GM19351 (cell line): ENCODE results near the gene RABGGTB.
"Not testable (repeated sequence)": the region's sequence is repeated elsewhere in the genome, so short reads cannot be mapped to it uniquely, and the experiment has no call there.

Experiments used
- ATAC-seq: cut with Tn5 transposase; IDR thresholded peaks from one replicate; pipeline ENCODE4 v1.9.1; 2021; ENCODE audit warnings: mild to moderate bottlenecking, moderate library complexity; ENCODE audit not compliant: unreplicated experiment

Gene RABGGTB

GRCh38 chr1:75785983-75786853, at the start of gene RABGGTB:
Gene RABGGTB, plus strand, starts transcription at chr1:75786256. Its CDS starts 16 bp downstream, at chr1:75786272.
- ATAC-seq: peak; percentile 51

GRCh38 chr1:75742047-75742625, 43.9 kb upstream of the RABGGTB start:
- no peak for ATAC-seq

DNA sequence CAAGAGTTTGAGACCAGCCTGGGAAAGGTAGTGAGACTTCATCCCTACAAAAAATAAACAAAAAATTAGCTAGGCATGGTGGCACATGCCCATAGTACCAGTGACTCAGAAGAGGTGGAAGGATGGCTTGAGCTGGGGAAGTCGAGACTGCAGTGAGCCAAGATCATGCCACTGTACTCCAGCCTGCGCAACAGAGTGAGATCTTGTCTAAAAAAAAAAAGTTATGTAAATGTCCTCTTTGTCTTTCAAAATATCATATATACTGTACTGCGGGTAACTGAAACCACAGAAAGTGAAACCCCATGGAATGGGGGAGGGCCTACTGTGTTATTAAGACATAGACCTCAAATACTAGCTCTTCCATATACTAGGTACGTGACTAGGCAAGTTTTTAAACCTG, 40.8 kb upstream of the RABGGTB start:
- ATAC-seq: peak; percentile 88

DNA sequence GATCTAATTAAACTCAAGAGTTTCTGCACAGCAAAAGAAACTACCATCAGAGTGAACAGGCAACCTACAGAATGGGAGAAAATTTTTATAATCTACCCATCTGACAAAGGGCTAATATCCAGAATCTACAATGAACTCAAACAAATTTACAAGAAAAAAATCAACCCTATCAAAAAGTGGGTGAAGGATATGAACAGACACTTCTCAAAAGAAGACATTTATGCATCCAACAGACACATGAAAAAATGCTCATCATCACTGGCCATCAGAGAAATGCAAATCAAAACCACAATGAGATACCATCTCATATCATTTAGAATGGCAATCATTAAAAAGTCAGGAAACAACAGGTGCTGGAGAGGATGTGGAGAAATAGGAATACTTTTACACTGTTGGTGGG, 28.8 kb upstream of the RABGGTB start:
- ATAC-seq: not testable (repeated sequence)

DNA sequence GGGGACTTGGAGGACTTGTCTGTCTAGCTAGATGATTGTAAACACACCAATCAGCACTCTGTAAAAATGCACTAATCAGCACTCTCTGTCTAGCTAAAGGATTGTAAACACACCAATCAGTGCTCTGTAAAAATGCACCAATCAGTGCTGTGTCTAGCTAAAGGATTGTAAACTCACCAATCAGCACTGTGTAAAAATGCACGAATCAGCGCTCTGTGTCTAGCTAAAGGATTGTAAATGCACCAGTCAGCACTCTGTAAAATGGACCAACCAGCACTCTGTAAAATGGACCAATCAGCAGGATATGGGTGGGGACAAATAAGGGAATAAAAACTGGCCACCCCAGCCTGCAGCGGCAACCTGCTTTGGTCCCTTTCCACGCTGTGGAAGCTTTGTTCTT, 27.5 kb upstream of the RABGGTB start:
- not testable (repeated sequence) for ATAC-seq

DNA sequence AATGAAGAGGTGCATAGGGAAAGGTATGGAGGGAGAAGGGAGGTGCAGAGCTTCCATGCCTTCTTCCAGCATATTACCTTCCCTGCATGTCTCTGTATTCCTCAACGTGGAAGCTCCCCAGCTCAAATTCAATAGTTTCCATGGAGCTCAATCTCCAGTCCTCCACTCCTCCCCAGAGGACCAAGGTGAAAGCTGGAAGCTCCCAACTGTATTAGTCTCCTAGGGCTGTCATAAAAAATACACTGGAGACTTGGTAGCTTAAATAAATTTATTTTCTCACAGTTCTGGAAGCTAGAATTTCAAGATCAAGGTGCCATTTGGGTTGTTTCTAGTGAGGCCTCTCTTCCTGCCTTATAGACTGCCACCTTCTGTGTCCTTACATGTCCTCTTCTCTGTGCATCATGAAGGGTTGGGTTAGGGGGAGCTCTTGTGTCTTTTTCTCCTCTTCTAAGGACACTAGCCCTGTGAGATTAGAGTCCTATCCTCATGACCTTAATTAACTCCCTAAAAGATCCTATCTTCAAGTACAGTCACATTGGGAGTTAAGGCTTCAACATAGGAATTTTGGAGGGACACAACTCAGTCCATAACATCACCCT, 21.9 kb upstream of the RABGGTB start:
- ATAC-seq: no peak

DNA sequence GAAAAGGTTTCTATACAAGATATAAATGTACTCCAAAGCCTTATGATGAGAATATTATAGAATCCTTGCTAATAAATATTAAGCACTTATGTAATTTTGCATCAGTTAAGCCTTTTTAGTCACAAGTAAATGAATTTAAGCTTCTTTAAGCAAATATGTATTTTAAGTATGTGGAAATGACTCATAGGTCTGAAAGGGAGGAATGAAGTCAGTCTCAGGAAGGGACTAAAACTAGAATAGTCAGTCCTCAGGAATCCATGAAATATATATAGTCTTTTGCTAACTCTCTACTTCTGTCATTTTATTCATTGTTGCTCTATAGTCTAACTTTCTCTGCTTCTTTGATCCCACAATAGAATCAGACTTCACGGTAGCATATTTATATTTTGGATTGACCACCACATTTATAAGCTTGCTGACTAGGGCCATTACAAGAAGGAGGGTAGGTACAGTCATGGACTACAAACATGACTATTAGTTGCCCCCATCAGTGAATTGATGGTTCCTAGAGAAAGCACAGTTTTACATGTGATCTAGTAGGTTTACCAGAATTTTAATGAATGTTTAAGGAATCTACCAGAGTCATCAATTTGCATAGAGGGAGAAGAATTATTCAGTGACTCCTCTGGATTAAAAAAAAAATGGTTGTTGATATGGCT, 20.2 kb upstream of the RABGGTB start:
- no peak for ATAC-seq

DNA sequence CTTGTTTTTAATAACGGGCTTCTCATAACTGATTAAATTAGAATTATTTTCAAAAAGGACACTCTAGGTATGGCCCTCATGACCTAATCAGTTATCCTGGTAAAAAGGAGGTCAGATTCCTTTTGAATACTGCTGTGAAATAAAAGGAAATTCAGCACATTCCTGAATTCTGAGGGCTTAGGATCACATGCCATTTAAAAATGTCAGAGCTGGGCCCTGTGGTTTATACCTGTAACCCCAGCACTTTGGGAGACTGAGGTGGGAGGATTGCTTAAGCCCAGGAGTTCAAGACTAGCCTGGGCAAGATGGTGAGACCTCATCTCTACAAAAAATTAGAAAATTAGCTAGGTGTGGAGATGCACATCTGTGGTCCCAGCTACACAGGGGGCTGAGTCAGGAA, 18.0 kb upstream of the RABGGTB start:
- no peak for ATAC-seq

DNA sequence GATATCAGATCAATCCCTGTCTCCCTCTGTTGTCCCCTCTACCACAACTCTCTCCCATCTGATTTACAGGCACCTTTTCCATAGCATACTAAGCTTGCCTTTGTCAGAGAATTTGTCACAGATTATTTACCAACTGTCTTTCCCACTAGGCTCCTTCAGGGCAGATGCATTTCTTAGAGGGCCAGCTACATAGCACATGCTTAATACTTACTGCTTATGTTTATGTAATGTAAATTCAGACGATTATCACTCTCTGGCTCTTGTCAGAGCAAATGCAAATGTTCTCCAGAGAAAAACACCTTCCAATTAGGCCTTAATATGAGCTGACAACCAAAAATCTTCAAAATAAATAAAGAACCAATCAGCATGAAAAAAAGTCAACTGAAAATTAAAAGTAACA, 15.3 kb upstream of the RABGGTB start:
- ATAC-seq: no peak

DNA sequence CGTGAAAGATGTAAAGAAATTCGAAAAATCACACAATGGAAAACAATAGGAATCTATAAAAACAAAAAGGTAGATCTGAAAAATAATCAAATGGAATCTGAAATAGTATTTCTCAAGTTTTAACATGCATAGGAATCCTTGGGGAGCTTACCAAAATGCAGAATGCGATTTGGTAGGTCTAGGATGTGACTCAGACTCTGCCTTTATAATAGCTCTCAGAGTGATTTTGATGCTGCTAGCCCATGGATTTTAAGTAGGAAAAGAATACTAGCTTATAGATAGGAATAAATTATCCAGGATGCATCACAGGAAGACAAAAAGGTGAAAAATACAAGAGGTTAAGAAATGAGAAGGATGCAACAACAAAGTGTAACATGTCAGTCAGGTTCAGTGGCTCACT, 14.1 kb upstream of the RABGGTB start:
- ATAC-seq: no peak

- ATAC-seq: not testable (repeated sequence)
These were observed 8.2 kb upstream of the RABGGTB start for GRCh38 chr1:75777812-75778211.

DNA sequence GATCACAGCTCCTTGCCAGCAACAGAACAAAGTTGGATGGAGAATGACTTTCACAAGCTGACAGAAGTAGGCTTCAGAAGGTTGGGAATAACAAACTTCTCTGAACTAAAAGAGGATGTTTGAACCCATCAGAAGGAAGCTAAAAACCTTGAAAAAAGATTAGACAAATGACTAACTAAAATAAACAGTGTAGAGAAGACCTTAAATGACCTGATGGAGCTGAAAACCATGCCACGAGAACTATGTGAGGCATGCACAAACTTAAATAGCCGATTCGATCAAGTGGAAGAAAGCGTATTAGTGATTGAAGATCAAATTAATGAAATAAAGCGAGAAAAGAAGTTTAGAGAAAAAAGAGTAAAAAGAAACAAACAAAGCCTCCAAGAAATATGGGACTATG, 7.4 kb upstream of the RABGGTB start:
- ATAC-seq: not testable (repeated sequence)

GRCh38 chr1:75780183-75780582, 5.9 kb upstream of the RABGGTB start:
- not testable (repeated sequence) for ATAC-seq

- not testable (repeated sequence) for ATAC-seq
These were observed 2.1 kb upstream of the RABGGTB start for GRCh38 chr1:75783920-75784319.

DNA sequence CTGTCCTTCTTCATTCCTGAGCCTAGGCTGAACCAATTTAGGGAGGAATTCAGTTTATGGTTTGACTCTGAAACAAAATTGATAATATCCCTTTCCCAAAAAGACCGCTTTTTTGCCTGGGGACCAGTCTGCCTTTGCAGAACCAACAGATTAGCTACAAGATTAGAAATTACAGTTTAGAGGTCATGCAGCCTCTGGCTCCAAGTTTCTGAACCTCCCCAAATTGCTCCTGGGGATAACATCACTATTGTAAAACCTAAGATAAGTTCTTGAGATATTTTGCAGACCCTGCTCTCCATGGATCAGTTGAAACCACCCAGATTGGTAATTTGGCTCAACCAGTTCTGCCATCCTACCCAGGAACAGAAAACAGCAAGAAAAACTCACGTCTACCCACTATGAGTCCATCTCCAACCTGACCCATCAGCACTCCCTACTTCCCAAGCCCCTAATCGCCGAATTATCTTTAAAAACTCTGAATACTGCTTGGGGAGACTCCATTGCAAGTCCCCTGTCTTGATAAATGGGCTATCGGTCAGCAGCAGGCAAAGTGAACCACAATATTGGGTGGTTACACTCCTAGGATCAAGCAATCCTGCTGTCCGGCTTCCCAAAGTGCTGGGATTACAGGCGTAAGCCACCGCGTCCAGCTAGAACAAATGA, 605 bp upstream of the RABGGTB start:
- ATAC-seq: peak; percentile 10

- no peak for ATAC-seq
These were observed 941 bp downstream of the RABGGTB start for GRCh38 chr1:75786901-75787493.

GRCh38 chr1:75787524-75787923, 1.5 kb downstream of the RABGGTB start:
- no peak for ATAC-seq

DNA sequence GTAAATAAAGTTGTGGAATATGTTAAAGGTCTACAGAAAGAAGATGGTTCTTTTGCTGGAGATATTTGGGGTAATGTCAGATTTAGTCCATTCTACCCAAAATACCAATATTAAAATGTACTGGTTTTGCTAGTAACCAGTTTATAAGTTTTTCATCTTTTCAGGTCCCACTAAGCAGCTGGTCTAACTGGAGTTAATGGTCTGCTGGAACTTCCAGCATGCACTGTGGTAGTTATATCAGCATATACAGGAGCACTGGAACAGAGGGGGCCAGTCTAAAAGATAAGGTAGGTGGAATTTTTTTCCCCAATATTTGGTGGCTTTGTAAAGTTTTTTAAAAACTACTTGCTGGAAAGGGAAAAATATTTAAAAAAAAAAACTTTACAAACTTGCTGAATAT, 3.9 kb downstream of the RABGGTB start:
- no peak for ATAC-seq

GRCh38 chr1:75791022-75791421, 5.0 kb downstream of the RABGGTB start:
- ATAC-seq: no peak

- no peak for ATAC-seq
These were observed 6.0 kb downstream of the RABGGTB start for GRCh38 chr1:75792091-75792490.

DNA sequence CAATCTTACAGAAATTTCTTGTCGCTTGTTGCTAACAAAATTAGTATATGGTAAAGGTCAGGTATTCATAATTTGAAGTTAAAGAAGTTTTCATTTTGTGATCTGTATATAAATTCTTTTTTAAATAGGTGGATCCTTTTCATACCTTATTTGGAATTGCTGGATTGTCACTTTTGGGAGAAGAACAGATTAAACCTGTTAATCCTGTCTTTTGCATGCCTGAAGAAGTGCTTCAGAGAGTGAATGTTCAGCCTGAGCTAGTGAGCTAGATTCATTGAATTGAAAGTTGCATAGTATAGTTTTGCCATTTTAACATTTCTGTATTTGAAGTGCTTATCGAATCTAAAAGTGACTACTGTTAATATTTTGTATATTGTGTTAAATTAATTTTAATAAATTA, 8.3 kb downstream of the RABGGTB start:
- ATAC-seq: no peak
